Measurements from ENCODE around the gene AKAP9.

The AKAP9 gene

DNA sequence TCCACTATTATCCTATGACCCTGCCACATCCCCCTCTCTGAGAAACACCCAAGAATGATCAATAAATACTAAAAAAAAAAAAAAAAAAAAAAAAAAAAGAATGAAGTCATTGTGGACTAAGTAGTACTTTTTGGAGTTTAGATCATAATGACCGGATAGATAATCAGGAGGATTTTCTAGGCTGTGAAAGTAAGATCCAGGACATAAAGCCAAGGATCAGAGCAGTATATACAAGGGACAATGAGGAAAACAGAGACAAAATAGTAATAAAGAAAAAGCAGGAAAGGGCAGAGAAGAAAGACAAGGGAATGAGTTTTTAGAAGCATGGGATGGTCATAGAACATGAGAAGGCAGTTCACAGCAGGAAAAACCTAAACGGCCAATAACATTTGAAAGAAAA lies 87.6 kb downstream of the AKAP9 start:
- Histone ChIP-seq H3K79me2 (ENCODE audit: control insufficient read depth, low read length) (no peaks in the 10 kb centered on the region), H3K9me3 (ENCODE audit: control insufficient read depth, insufficient read depth, low read length) (no peaks in the 10 kb centered on the region), H3K27ac (ENCODE audit: low read depth, low read length) (no peak overlapping the region), H3K4me3 (ENCODE audit: low read length) (no peak overlapping the region), H4K20me1 (ENCODE audit: control insufficient read depth, insufficient read depth, low read depth, low read length) (no peaks in the 10 kb centered on the region), H3K27me3 (ENCODE audit: control insufficient read depth, low read length) (no peaks in the 10 kb centered on the region), H3K36me3 (ENCODE audit: control insufficient read depth, low read length) (peaks cover 47% of the 10 kb centered on the region), H3F3A (ENCODE audit: control insufficient read depth, insufficient read depth) (no peaks in the 10 kb centered on the region), H3K4me1 (ENCODE audit: control insufficient read depth, low read length) (no peaks in the 10 kb centered on the region), H3K4me2 (ENCODE audit: low read length) (no peak overlapping the region), H3K9me2 (replicated peaks; ENCODE audit: control insufficient read depth, low read length) (no peaks in the 10 kb centered on the region; the same call in 1 of the 2 replicates)
- TF ChIP-seq EZH2phosphoT487 (IDR thresholded peaks at IDR 0.05; ENCODE audit: borderline replicate concordance, low read length): no peak
- TF ChIP-seq, protein P1, sequence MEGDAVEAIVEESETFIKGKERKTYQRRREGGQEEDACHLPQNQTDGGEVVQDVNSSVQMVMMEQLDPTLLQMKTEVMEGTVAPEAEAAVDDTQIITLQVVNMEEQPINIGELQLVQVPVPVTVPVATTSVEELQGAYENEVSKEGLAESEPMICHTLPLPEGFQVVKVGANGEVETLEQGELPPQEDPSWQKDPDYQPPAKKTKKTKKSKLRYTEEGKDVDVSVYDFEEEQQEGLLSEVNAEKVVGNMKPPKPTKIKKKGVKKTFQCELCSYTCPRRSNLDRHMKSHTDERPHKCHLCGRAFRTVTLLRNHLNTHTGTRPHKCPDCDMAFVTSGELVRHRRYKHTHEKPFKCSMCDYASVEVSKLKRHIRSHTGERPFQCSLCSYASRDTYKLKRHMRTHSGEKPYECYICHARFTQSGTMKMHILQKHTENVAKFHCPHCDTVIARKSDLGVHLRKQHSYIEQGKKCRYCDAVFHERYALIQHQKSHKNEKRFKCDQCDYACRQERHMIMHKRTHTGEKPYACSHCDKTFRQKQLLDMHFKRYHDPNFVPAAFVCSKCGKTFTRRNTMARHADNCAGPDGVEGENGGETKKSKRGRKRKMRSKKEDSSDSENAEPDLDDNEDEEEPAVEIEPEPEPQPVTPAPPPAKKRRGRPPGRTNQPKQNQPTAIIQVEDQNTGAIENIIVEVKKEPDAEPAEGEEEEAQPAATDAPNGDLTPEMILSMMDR (IDR thresholded peaks at IDR 0.05; ENCODE audit: low read depth, low read length, poor library complexity, severe bottlenecking): no peak

DNA sequence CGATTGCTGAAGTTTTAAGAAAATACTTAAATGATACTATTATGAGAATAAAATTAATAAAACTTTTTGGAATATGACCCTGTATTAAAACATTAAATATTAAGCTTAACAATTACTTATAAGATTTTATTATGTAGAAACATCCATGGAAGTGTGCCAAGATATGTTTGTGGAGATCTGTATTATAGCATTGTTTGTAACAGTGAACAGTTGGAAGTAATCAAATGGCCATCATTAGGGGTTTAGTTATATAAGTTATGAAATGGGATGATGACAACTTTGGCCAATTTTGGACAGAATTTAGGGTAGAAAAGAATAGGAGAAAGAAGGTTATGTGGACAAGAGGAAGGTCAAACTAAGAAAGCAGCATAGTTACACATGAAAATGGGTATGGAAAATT lies 88.0 kb downstream of the AKAP9 start:
- Histone ChIP-seq H3K4me2 (ENCODE audit: low read length) (no peak overlapping the region), H3K9me3 (ENCODE audit: control insufficient read depth, insufficient read depth, low read length) (no peaks in the 10 kb centered on the region), H3K27ac (ENCODE audit: low read depth, low read length) (no peak overlapping the region), H3K36me3 (ENCODE audit: control insufficient read depth, low read length) (peaks cover 45% of the 10 kb centered on the region), H3K4me1 (ENCODE audit: control insufficient read depth, low read length) (no peaks in the 10 kb centered on the region), H3K79me2 (ENCODE audit: control insufficient read depth, low read length) (no peaks in the 10 kb centered on the region), H3F3A (ENCODE audit: control insufficient read depth, insufficient read depth) (no peaks in the 10 kb centered on the region), H3K27me3 (ENCODE audit: control insufficient read depth, low read length) (no peaks in the 10 kb centered on the region), H4K20me1 (ENCODE audit: control insufficient read depth, insufficient read depth, low read depth, low read length) (no peaks in the 10 kb centered on the region), H3K4me3 (ENCODE audit: low read length) (no peak overlapping the region), H3K9me2 (replicated peaks; ENCODE audit: control insufficient read depth, low read length) (no peaks in the 10 kb centered on the region; the same call in 1 of the 2 replicates)
- TF ChIP-seq EZH2phosphoT487 (IDR thresholded peaks at IDR 0.05; ENCODE audit: borderline replicate concordance, low read length): no peak
- TF ChIP-seq, protein P1 (IDR thresholded peaks at IDR 0.05; ENCODE audit: low read depth, low read length, poor library complexity, severe bottlenecking): no peak

DNA sequence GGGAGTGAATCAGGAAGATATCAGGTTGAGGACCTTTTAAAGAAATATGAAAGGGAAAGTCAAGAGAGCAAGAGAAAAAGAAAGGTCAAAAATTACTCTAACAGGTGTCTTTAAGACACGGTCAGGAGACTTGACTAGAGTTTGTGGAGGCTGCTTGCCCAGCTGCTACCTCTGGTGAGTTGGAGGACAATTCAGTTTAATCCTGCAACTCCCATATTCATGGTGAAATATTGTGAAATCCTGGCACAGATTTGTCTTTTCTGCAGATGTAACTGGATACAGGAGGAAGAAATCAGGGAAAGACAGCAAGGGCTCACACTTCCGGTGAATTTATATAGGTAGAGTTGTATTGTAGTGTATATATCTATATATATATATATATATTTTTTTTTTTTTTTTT lies 93.5 kb downstream of the AKAP9 start:
- Histone ChIP-seq H3K4me3 (ENCODE audit: low read length) (no peak overlapping the region), H3K79me2 (ENCODE audit: control insufficient read depth, low read length) (no peaks in the 10 kb centered on the region), H3K27me3 (ENCODE audit: control insufficient read depth, low read length) (no peaks in the 10 kb centered on the region), H3K9me2 (replicated peaks; ENCODE audit: control insufficient read depth, low read length) (no peaks in the 10 kb centered on the region; the same call in 1 of the 2 replicates), H3F3A (ENCODE audit: control insufficient read depth, insufficient read depth) (no peaks in the 10 kb centered on the region), H3K4me2 (ENCODE audit: low read length) (no peak overlapping the region), H3K27ac (ENCODE audit: low read depth, low read length) (no peak overlapping the region), H3K4me1 (ENCODE audit: control insufficient read depth, low read length) (no peaks in the 10 kb centered on the region), H4K20me1 (ENCODE audit: control insufficient read depth, insufficient read depth, low read depth, low read length) (no peaks in the 10 kb centered on the region), H3K9me3 (ENCODE audit: control insufficient read depth, insufficient read depth, low read length) (no peaks in the 10 kb centered on the region), H3K36me3 (ENCODE audit: control insufficient read depth, low read length) (peaks cover 27% of the 10 kb centered on the region)
- TF ChIP-seq, protein P1 (IDR thresholded peaks at IDR 0.05; ENCODE audit: low read depth, low read length, poor library complexity, severe bottlenecking): no peak
- TF ChIP-seq EZH2phosphoT487 (IDR thresholded peaks at IDR 0.05; ENCODE audit: borderline replicate concordance, low read length): no peak
